K562 (cell line): ENCODE measurements around the gene DPY19L3. TPM values are rescaled to one million over a fixed set of nuclear protein-coding genes. Genes with fewer than 3 reads are reported as not detected.

Experiments used
- ARID4B ChIP-seq: sonication (generic); formaldehyde crosslinking; IDR thresholded peaks from 2 replicates; pipeline ENCODE4 v1.8.0; 2022; ENCODE audit warnings: mild to moderate bottlenecking, missing genetic modification reagents
- BCOR ChIP-seq: fragments of 450-650 bp; IDR thresholded peaks from 2 replicates; pipeline ENCODE4 v1.6.1; 2016
- C11orf30 ChIP-seq: fragments of 450-650 bp; IDR thresholded peaks from 2 replicates; pipeline ENCODE4 v1.6.1; 2016; ENCODE audit warnings: low read depth, mild to moderate bottlenecking
- CC2D1A ChIP-seq: fragments of 450-650 bp; IDR thresholded peaks from 2 replicates; pipeline ENCODE4 v1.6.1; 2017; ENCODE audit warnings: mild to moderate bottlenecking
- HDAC2 ChIP-seq: fragments of 450-650 bp; IDR thresholded peaks from 2 replicates; pipeline ENCODE4 v1.6.1; 2016; ENCODE audit warnings: mild to moderate bottlenecking
- KDM2B ChIP-seq: fragments of 250-450 bp; sonication (Bioruptor Pico); IDR thresholded peaks from 2 replicates; pipeline ENCODE4 v1.8.0; 2021; ENCODE audit warnings: mild to moderate bottlenecking, moderate library complexity
- MYNN ChIP-seq, 2 experiments: sonication (generic); formaldehyde crosslinking in 1 of 2; IDR thresholded peaks; 2 replicates each; pipeline versions ENCODE4 v1.5.0 to v1.6.1; 2016 to 2020; ENCODE audit warnings: antibody characterized with exemption in 1 of 2, missing genetic modification reagents in 1 of 2
- NBN ChIP-seq: fragments of 450-650 bp; IDR thresholded peaks from 2 replicates; pipeline ENCODE4 v1.6.1; 2016; ENCODE audit warnings: low read depth, mild to moderate bottlenecking
- PHB2 ChIP-seq: fragments of 450-650 bp; IDR thresholded peaks from 2 replicates; pipeline ENCODE4 v1.6.1; 2017; ENCODE audit warnings: low read depth
- SAFB ChIP-seq: fragments of 200-400 bp; formaldehyde crosslinking; IDR thresholded peaks from 2 replicates; pipeline ENCODE4 v1.6.1; 2017; ENCODE audit warnings: low read depth, low read length, borderline replicate concordance
- SREBF2 ChIP-seq: sonication (generic); formaldehyde crosslinking; IDR thresholded peaks from 2 replicates; pipeline ENCODE4 v1.4.0; 2020; ENCODE audit warnings: mild to moderate bottlenecking, missing genetic modification reagents
- SUPT5H ChIP-seq: fragments of 450-650 bp; IDR thresholded peaks from 2 replicates; pipeline ENCODE4 v1.6.1; 2016
- TAF1 ChIP-seq: IDR thresholded peaks from 2 replicates; pipeline ENCODE4 v1.6.1; 2011; ENCODE audit warnings: mild to moderate bottlenecking, low read length, moderate library complexity; ENCODE audit not compliant: insufficient read depth, control insufficient read depth, severe bottlenecking; ENCODE audit errors: extremely low read depth
- ZNF318 ChIP-seq, 2 experiments: fragments of 450-650 bp; IDR thresholded peaks; 2 replicates each; pipeline ENCODE4 v1.6.1; 2016; ENCODE audit warnings: mild to moderate bottlenecking in 2 of 2, borderline replicate concordance in 1 of 2, low read depth in 1 of 2, moderate library complexity in 1 of 2
- polyA plus RNA-seq, 8 experiments: library from polyadenylated mRNA; depleted of rRNA in 4 of 8; stranded (reverse) in 5 of 8; unstranded in 3 of 8; fragments of >200 nt; fragmentation: Nextera tagmentation in 2 of 8; fragmentation: Illumina TruSeq in 1 of 8; extraction: Ambion mirVana in 2 of 8; extraction: Trizol in 1 of 8; gene quantifications; 2 replicates each; pipeline versions ENCODE4 v1.2.1 to v1.2.3, GENCODE V29; 2011 to 2014; ENCODE audit warnings: inconsistent platforms in 1 of 8, missing spikeins in 1 of 8
- total RNA-seq, 7 experiments: library from RNA; depleted of rRNA in 6 of 7; stranded (reverse); fragments of >200 nt in 6 of 7; fragmentation: Illumina TruSeq in 2 of 7; extraction: Trizol in 2 of 7; gene quantifications; 2 replicates each; pipeline versions ENCODE4 v1.2.1 to v1.2.3, GENCODE V29; 2011 to 2021; ENCODE audit warnings: low replicate concordance in 1 of 7
- TF ChIP-seq, protein P1 (sequence below): fragments of 250-450 bp; sonication (Bioruptor Pico); IDR thresholded peaks from 2 replicates; pipeline ENCODE4 v1.8.0; 2022; ENCODE audit warnings: moderate library complexity, mild to moderate bottlenecking, inconsistent platforms

DPY19L3 gene
- total and polyA plus RNA-seq, 9 of the 15 experiments (the other 6 are each of a cell fraction or from before 2014, with no cell fraction given), result 4.7 to 39.2 (median 22.0) TPM

- TF ChIP-seq ARID4B (CRISPR knock-in tag) (no peak), SREBF2 (CRISPR knock-in tag) (no peak), PHB2 (no peak), SUPT5H (peak; percentile 22; the same call in 1 of the 2 replicates), CC2D1A (0 out of 2 replicates have a peak, but pooled peaks have one; percentile 2), ZNF318 (IDR thresholded peaks at IDR 0.05; ENCODE audit: borderline replicate concordance in 1 of 2, low read depth in 1 of 2) (0 out of 4 replicates have a peak, but pooled peaks of 1 of the 2 experiments have one; percentile 42), HDAC2 (peak; percentile 71; the same call in 1 of the 2 replicates), C11orf30 (0 out of 2 replicates have a peak, but pooled peaks have one; percentile 14), MYNN (IDR thresholded peaks at IDR 0.05) (no peak), MYNN (CRISPR knock-in tag; IDR thresholded peaks at IDR 0.05) (no peak), BCOR (no peak), SAFB (no peak), TAF1 (no peak), KDM2B (no peak), NBN (peak; percentile 68; the same call in 1 of the 2 replicates)
- TF ChIP-seq, protein P1, sequence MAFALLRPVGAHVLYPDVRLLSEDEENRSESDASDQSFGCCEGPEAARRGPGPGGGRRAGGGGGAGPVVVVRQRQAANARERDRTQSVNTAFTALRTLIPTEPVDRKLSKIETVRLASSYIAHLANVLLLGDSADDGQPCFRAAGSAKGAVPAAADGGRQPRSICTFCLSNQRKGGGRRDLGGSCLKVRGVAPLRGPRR, result no peak
Observed at GRCh38 chr19:32421589-32422361, 16.2 kb downstream of the DPY19L3 start (continued).
